Fibroblast of upper back skin (primary cell): ENCODE results near the gene MYO7B.

Experiments used
- DNase-seq: peaks from one replicate; pipeline ENCODE4 v3.0.0-alpha.2; 2013

Gene MYO7B

GRCh38 chr2:127652786-127653357 lies 117.4 kb downstream of the MYO7B start:
- DNase-seq, result no peak

- DNase-seq, result no peak
These were observed 118.1 kb downstream of the MYO7B start for GRCh38 chr2:127653421-127654083.

GRCh38 chr2:127654084-127654837 lies 118.8 kb downstream of the MYO7B start:
- DNase-seq, result no peak

- no peak for DNase-seq
These were observed 119.3 kb downstream of the MYO7B start for GRCh38 chr2:127654838-127655175.

GRCh38 chr2:127655209-127656073 lies 120.0 kb downstream of the MYO7B start:
- no peak for DNase-seq

- no peak for DNase-seq
These were observed 121.2 kb downstream of the MYO7B start for GRCh38 chr2:127656569-127657231.

- DNase-seq, result no peak
These were observed 121.7 kb downstream of the MYO7B start for GRCh38 chr2:127657232-127657595.

- no peak for DNase-seq
These were observed 122.7 kb downstream of the MYO7B start for GRCh38 chr2:127658146-127658545.

GRCh38 chr2:127658641-127659407 lies 123.3 kb downstream of the MYO7B start:
- DNase-seq, result no peak

GRCh38 chr2:127659408-127660290 lies 124.2 kb downstream of the MYO7B start:
- no peak for DNase-seq

GRCh38 chr2:127660291-127660578 lies 124.8 kb downstream of the MYO7B start:
- no peak for DNase-seq

GRCh38 chr2:127661072-127661649 lies 125.7 kb downstream of the MYO7B start:
- DNase-seq, result peak; percentile 23

- DNase-seq, result no peak
These were observed 126.5 kb downstream of the MYO7B start for GRCh38 chr2:127661949-127662510.

- DNase-seq, result no peak
These were observed 127.6 kb downstream of the MYO7B start for GRCh38 chr2:127662937-127663565.

GRCh38 chr2:127663566-127664064 lies 128.1 kb downstream of the MYO7B start:
- DNase-seq, result no peak

- DNase-seq, result no peak
These were observed 128.8 kb downstream of the MYO7B start for GRCh38 chr2:127664065-127664894.

- no peak for DNase-seq
These were observed 129.4 kb downstream of the MYO7B start for GRCh38 chr2:127664895-127665225.

GRCh38 chr2:127665267-127665893 lies 129.9 kb downstream of the MYO7B start:
- DNase-seq, result no peak
